H1 (cell line): ENCODE measurements around the gene GAS2. TPM values are rescaled to one million over a fixed set of nuclear protein-coding genes. Genes with fewer than 3 reads are reported as not detected.

Experiments used
- E2F6 ChIP-seq: IDR thresholded peaks from 2 replicates; pipeline ENCODE4 v1.6.1; 2012; ENCODE audit warnings: inconsistent platforms
- MAFK ChIP-seq: IDR thresholded peaks from 2 replicates; pipeline ENCODE4 v1.6.1; 2012; ENCODE audit warnings: low read depth, mild to moderate bottlenecking, improper control_type of control experiment, low read length
- SIX5 ChIP-seq: IDR thresholded peaks from 2 replicates; pipeline ENCODE4 v1.6.1; 2011; ENCODE audit warnings: mild to moderate bottlenecking, low read depth, low read length
- polyA plus RNA-seq, 7 experiments: library from polyadenylated mRNA; depleted of rRNA in 3 of 7; stranded (reverse) in 5 of 7; unstranded in 2 of 7; fragments of >200 nt in 5 of 7; fragments of 200-250 nt in 2 of 7; gene quantifications; 1 replicate in 5 of 7; 2 replicates in 1 of 7; 4 replicates in 1 of 7; pipeline versions ENCODE4 v1.2.1 to v1.2.3, GENCODE V29; 2011 to 2013; ENCODE audit warnings: missing spikeins in 2 of 7, mixed read lengths in 2 of 7
- total RNA-seq: library from RNA; stranded (reverse); fragmentation: NEBNext Ultra II Directional; extraction: Animal tissue kit (Norgen Biotek cat#: 25700); gene quantifications from 2 replicates; pipeline ENCODE4 v1.2.1, GENCODE V29; 2021
- TF ChIP-seq, protein P1 (sequence below): IDR thresholded peaks from 2 replicates; pipeline ENCODE4 v1.6.1; 2011; ENCODE audit warnings: low read depth, mild to moderate bottlenecking, low read length; ENCODE audit not compliant: insufficient read depth

The GAS2 gene
- total and polyA plus RNA-seq, 2 of the 8 experiments (the other 6 are each of a cell fraction or from before 2014, with no cell fraction given), result 0.70 to 1.7 TPM

DNA sequence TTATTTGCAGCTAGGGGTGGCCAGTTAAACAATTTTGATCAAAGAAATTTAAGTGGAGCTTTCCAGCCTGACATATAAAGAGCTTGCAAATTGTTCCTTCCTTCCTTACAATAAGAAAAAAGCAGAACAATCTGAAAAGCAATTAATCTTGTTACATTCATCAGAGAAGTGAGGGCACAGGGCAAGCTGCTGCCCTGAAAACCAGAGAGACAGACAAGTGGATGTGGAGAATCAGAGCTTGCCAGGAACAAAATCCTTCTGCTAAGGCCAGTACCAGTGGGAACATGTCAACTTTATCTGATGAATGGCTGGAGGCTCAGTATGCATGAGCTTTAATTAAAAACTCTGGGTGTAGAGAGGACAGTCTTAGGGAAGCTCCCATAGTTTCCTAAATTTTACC is 185.1 kb downstream of the GAS2 start (continued):
- TF ChIP-seq, protein P1, sequence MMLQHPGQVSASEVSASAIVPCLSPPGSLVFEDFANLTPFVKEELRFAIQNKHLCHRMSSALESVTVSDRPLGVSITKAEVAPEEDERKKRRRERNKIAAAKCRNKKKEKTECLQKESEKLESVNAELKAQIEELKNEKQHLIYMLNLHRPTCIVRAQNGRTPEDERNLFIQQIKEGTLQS, result no peak
- TF ChIP-seq E2F6 (no peak), MAFK (no peak), SIX5 (no peak)
